ENCODE results near the gene ASPRV1. TPM values are rescaled to one million over a fixed set of nuclear protein-coding genes. Genes with fewer than 3 reads are reported as not detected.

ASPRV1 gene
- total and polyA plus RNA-seq, 3 donors from 2014 or later, result 3.5 to 9.2 (median 8.2) TPM

DNA sequence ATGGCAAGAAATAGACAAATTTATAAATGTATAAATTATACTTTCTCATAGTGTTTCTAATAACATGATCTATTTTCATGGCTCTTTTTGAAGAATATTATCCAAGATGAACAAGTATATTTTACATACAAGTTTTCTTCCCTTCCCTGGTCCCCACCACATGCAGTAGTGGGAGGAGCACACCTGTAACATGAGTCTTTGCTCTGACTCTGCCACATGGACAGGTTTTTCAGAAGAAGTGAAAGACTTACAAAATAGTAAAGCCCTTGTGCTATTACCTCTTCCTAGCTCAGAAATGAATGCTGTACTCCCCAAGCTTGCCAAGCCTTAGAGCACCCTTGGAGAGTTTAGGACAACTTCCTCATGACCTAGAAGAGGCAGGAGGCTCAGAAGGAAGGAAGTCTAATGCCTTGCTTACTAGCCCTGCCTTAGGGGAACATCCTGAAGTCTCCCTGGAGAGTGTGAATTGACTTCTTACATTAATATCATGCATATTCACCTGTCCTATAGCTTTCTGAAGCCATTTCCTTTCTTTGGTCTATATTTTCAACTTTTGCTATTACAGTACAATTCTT lies 28.1 kb downstream of the ASPRV1 start:
- no peak overlapping the region for H3K27ac ChIP-seq
- intact Hi-C loops (cut with DNase I; ENCODE audit: low total_unique reads), result no loop called here
- TF ChIP-seq CTCF (IDR thresholded peaks at IDR 0.05), result no peak
- no peak for TF ChIP-seq POLR2A (IDR thresholded peaks at IDR 0.05)
- no peak overlapping the region for H3K4me3 ChIP-seq
- no peaks in the 10 kb centered on the region for H3K36me3 ChIP-seq (ENCODE audit: low read depth, missing control alignments)
- no peaks in the 10 kb centered on the region for H3K4me1 ChIP-seq
- no peaks in the 10 kb centered on the region for H3K27me3 ChIP-seq
- H3K9me3 ChIP-seq, result no peaks in the 10 kb centered on the region
- no peak for DNase-seq

- Histone ChIP-seq H3K4me1 (no peaks in the 10 kb centered on the region), H3K9me3 (no peaks in the 10 kb centered on the region), H3K27ac (no peak overlapping the region), H3K27me3 (no peaks in the 10 kb centered on the region), H3K36me3 (ENCODE audit: low read depth, missing control alignments) (no peaks in the 10 kb centered on the region), H3K4me3 (no peak overlapping the region)
- DNase-seq, result no peak
- intact Hi-C loops (cut with DNase I; ENCODE audit: low total_unique reads), result no loop called here
- 83 to 84% methylated on average over 1 of the region's 1 CpG for WGBS, 2 donors
- TF ChIP-seq CTCF (IDR thresholded peaks at IDR 0.05), result no peak
- TF ChIP-seq POLR2A (IDR thresholded peaks at IDR 0.05), result no peak
Measured at GRCh38 chr2:69932596-69932922, 28.9 kb downstream of the ASPRV1 start.

DNA sequence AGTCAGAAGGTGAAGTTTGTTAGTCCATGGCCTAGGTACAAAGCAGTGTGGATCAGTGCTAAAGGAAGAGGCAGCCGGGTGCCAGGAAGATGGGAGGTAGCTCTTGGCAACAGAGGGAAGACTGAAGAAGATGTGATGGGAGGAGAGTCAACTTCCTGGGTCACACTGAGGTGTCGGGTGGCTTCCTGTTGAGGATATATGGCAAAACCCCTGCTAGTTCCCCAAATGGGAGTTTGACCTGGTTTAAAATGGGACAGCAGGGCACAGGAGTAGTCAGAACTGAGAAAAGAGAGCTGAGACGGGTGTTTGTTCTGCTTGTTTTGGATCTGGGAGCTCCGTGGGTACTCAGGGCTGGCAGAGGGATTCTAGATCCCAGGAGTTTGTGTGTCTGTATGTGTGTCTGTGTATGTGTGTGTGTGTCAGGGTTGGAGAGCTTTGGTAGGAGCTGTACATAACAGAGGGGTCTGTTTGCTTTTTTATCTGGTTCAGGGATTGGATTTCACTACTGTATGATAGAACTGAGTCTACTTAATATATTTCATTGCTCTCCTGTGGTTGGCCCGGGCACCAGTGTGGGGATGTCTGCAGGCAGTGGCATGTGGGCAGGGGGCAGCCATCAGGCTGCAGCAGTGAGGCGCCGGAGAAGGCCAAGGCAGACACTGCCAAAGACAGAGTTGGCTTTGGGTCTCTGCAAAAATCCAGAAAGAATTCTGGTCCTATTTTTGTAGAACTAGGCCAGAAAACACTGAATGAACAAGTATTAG lies 29.4 kb downstream of the ASPRV1 start:
- Histone ChIP-seq H3K36me3 (ENCODE audit: low read depth, missing control alignments) (no peaks in the 10 kb centered on the region), H3K4me1 (no peaks in the 10 kb centered on the region), H3K9me3 (no peaks in the 10 kb centered on the region), H3K4me3 (no peak overlapping the region), H3K27me3 (no peaks in the 10 kb centered on the region), H3K27ac (no peak overlapping the region)
- 87 to 90% methylated on average over 6 to 7 of the region's 7 CpGs for WGBS, 2 donors
- DNase-seq, result no peak
- intact Hi-C loops (cut with DNase I; ENCODE audit: low total_unique reads), result no loop called here
- TF ChIP-seq CTCF (IDR thresholded peaks at IDR 0.05), result no peak
- TF ChIP-seq POLR2A (IDR thresholded peaks at IDR 0.05), result no peak

- intact Hi-C loops (cut with DNase I; ENCODE audit: low total_unique reads), result no loop called here
- Histone ChIP-seq H3K4me1 (no peaks in the 10 kb centered on the region), H3K36me3 (ENCODE audit: low read depth, missing control alignments) (no peaks in the 10 kb centered on the region), H3K4me3 (no peak overlapping the region), H3K27ac (no peak overlapping the region), H3K9me3 (no peaks in the 10 kb centered on the region), H3K27me3 (no peaks in the 10 kb centered on the region)
- DNase-seq, result no peak
- no peak for TF ChIP-seq POLR2A (IDR thresholded peaks at IDR 0.05)
- TF ChIP-seq CTCF (IDR thresholded peaks at IDR 0.05), result no peak
- WGBS, 2 donors, result 60 to 93% methylated on average over 3 of the region's 3 CpGs
Measured at GRCh38 chr2:69926849-69927515, 34.4 kb downstream of the ASPRV1 start.

Measured in testis (tissue), 3 donors.